Ishikawa (cell line): ENCODE measurements around the gene DPEP2NB.
A peak's percentile ranks its signal among the peaks of the same experiment; 100 is the strongest.

Experiments used
- CEBPB ChIP-seq: IDR thresholded peaks from 2 replicates; pipeline ENCODE4 v1.6.1; 2012
- CREB1 ChIP-seq: IDR thresholded peaks from 2 replicates; pipeline ENCODE4 v1.6.1; 2012; ENCODE audit warnings: low read depth
- EGR1 ChIP-seq: IDR thresholded peaks from 2 replicates; pipeline ENCODE4 v1.6.1; 2012
- EP300 ChIP-seq: IDR thresholded peaks from 2 replicates; pipeline ENCODE4 v1.6.1; 2012; ENCODE audit warnings: borderline replicate concordance
- FOXM1 ChIP-seq: IDR thresholded peaks from 2 replicates; pipeline ENCODE4 v1.6.1; 2012; ENCODE audit warnings: low read depth, borderline replicate concordance
- NFIC ChIP-seq: IDR thresholded peaks from 2 replicates; pipeline ENCODE4 v1.6.1; 2012
- RAD21 ChIP-seq: IDR thresholded peaks from 2 replicates; pipeline ENCODE4 v1.6.1; 2012; ENCODE audit warnings: low read depth
- TAF1 ChIP-seq: IDR thresholded peaks from 2 replicates; pipeline ENCODE4 v1.6.1; 2012; ENCODE audit warnings: low read depth, mild to moderate bottlenecking
- TCF12 ChIP-seq: IDR thresholded peaks from 2 replicates; pipeline ENCODE4 v1.6.1; 2012; ENCODE audit warnings: low read depth
- TEAD4 ChIP-seq: IDR thresholded peaks from 2 replicates; pipeline ENCODE4 v1.6.1; 2012
- YY1 ChIP-seq: IDR thresholded peaks from 2 replicates; pipeline ENCODE4 v1.6.1; 2012; ENCODE audit warnings: low read depth
- ZBTB7A ChIP-seq: IDR thresholded peaks from 2 replicates; pipeline ENCODE4 v1.6.1; 2012; ENCODE audit warnings: low read depth
- TF ChIP-seq, protein P1 (sequence below): IDR thresholded peaks from 2 replicates; pipeline ENCODE4 v1.6.1; 2012; ENCODE audit warnings: low read depth, mild to moderate bottlenecking
- TF ChIP-seq, protein P2 (sequence below): IDR thresholded peaks from 2 replicates; pipeline ENCODE4 v1.6.1; 2012
- TF ChIP-seq, protein P3 (sequence below): IDR thresholded peaks from 2 replicates; pipeline ENCODE4 v1.6.1; 2012

DPEP2NB gene

DNA sequence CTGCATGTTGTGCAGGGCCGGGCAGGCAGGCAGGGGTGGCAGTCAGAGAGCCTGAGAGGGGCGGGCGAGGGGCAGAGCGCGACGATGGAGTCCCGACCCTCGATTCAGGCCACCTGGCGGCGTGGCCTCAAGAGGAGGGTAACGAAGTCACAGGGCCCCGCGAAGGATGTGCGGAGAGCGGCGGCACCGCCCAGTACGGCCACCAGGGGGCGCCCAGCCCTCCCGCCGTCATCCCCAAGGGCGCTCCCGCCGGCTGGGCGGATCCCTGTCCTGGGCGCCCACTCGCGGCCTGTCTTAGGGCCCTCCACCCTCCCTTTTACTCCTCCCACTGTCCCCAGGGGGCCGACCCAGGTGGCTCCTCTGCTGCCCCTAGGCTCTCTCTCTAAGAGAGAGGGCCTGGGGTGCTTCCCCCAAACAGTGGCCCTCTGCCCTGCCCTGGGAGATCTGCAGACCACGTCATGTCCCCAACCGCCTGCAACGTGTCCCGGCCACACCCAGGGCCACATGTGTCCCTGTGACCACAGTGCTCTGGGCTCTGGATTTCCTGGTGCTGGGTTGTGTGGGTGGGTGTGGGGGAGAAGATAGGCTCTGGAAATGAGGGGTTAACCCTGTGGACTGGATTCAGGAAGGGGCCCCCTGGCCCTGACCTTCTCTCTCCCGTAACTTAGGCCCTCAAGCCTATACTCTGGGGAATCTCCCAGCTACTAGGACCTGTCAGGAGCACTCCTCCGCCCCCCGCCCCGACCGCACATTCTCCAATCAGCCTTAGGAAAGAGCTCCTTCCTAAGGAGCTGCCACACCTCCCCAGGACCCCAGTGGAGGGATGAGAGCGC lies 22.3 kb downstream of the DPEP2NB start:
- TF ChIP-seq EGR1 (no peak), TCF12 (0 out of 2 replicates have a peak, but pooled peaks have one; percentile 28), RAD21 (peak; percentile 62; the same call in 1 of the 2 replicates), ZBTB7A (0 out of 2 replicates have a peak, but pooled peaks have one; percentile 43), CEBPB (no peak), NFIC (no peak), EP300 (0 out of 2 replicates have a peak, but pooled peaks have one; percentile 25)
- TF ChIP-seq, protein P1, sequence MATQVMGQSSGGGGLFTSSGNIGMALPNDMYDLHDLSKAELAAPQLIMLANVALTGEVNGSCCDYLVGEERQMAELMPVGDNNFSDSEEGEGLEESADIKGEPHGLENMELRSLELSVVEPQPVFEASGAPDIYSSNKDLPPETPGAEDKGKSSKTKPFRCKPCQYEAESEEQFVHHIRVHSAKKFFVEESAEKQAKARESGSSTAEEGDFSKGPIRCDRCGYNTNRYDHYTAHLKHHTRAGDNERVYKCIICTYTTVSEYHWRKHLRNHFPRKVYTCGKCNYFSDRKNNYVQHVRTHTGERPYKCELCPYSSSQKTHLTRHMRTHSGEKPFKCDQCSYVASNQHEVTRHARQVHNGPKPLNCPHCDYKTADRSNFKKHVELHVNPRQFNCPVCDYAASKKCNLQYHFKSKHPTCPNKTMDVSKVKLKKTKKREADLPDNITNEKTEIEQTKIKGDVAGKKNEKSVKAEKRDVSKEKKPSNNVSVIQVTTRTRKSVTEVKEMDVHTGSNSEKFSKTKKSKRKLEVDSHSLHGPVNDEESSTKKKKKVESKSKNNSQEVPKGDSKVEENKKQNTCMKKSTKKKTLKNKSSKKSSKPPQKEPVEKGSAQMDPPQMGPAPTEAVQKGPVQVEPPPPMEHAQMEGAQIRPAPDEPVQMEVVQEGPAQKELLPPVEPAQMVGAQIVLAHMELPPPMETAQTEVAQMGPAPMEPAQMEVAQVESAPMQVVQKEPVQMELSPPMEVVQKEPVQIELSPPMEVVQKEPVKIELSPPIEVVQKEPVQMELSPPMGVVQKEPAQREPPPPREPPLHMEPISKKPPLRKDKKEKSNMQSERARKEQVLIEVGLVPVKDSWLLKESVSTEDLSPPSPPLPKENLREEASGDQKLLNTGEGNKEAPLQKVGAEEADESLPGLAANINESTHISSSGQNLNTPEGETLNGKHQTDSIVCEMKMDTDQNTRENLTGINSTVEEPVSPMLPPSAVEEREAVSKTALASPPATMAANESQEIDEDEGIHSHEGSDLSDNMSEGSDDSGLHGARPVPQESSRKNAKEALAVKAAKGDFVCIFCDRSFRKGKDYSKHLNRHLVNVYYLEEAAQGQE: no peak
- TF ChIP-seq, protein P2, sequence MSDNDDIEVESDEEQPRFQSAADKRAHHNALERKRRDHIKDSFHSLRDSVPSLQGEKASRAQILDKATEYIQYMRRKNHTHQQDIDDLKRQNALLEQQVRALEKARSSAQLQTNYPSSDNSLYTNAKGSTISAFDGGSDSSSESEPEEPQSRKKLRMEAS: peak; percentile 75

DNA sequence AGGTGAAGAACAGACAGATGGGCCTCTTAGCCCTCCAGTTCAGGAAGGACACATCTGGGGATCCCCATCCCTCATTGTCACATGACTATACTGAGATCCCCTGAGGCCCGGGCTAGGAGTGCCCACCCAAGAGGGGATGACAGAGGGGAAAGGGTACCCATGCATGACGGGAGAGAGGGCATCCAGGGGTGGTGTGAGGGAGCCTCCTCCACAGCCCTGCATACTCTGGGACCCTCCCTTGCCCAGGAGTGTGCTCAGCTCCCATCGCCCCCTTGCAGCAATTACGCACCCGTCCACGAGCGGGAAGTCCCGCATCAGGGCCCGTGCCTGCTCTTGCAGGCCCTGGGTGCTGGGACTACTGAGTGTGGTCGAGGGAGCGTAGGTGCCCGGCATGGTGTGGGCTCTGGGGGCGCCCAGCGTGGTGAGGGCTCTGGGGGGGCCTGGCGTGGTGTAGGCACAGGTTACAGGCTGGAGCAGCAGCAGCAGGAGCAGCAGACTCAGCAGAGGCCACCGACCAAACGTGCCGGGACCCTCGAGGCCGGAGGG lies 23.0 kb downstream of the DPEP2NB start:
- TF ChIP-seq TEAD4 (no peak), EGR1 (no peak), CREB1 (no peak), YY1 (no peak), ZBTB7A (no peak), RAD21 (no peak), TAF1 (no peak), FOXM1 (no peak), NFIC (no peak), TCF12 (no peak)
- TF ChIP-seq, protein P2: no peak

DNA sequence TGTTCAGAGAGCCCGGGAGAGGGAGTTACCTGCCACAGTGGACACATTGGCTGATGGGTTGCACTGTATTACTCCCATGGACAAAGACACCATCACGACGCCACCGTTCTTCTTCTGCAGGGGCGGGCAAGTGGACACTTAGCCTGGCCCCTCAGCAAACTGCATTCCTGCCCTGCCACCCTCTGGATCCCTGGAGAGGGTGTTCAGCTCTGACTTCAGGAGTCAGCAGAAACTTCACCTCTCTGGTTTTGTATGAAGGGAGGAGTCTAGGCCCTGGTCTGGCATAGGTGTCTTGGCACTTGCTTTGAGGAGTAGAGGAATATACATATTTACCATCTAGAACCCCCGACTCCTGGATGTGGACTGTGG lies 25.7 kb downstream of the DPEP2NB start:
- TF ChIP-seq CEBPB (no peak), CREB1 (no peak), TCF12 (no peak), NFIC (no peak), FOXM1 (no peak), TEAD4 (no peak), ZBTB7A (no peak)
- TF ChIP-seq, protein P1: no peak
- TF ChIP-seq, protein P3, sequence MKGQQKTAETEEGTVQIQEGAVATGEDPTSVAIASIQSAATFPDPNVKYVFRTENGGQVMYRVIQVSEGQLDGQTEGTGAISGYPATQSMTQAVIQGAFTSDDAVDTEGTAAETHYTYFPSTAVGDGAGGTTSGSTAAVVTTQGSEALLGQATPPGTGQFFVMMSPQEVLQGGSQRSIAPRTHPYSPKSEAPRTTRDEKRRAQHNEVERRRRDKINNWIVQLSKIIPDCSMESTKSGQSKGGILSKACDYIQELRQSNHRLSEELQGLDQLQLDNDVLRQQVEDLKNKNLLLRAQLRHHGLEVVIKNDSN: no peak

DNA sequence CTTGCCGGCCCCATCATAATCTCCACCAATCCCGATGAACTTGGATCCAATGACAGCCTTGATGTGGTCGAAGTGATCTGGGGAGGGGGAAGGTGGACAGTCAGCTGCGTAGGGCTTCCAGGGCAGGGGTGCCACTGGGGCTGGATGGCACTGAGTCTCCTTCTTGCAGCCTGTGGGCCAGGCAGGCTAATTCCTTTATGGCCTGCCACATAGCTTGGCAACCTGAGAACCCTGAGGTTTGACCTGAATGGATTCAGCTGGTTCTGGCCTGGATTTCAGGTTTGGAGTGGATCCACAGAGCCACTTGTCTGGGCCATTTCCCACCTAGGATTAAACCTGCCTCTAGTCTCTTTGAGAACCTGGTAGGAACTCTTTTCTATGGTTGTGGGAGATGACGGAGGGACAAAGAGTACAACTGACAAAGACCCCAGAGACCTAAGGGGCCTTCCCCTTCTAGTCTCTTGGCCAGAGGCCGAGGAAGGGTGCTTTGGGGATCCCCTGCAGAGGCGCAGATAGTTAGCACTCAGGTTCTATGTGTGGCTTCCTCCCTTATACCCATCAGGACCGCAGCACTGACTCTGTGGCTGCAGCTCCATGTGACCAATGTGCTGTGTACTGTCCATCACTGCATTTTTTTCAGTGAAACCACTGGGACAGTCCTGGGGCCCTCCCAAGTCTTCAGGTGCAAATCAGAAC lies 26.2 kb downstream of the DPEP2NB start:
- TF ChIP-seq EP300: no peak
- TF ChIP-seq, protein P1: no peak
- no peak for TF ChIP-seq EGR1
- TF ChIP-seq TAF1: no peak
- no peak for TF ChIP-seq RAD21
- TF ChIP-seq, protein P2: no peak
- TF ChIP-seq TEAD4: no peak
- no peak for TF ChIP-seq CEBPB
